GM19372 (cell line): ENCODE data around the gene NKIRAS1.
A peak's percentile ranks its signal among the peaks of the same experiment; 100 is the strongest.
"Not testable (repeated sequence)": the region's sequence is repeated elsewhere in the genome, so short reads cannot be mapped to it uniquely, and the experiment has no call there.

Experiments
- ATAC-seq: cut with Tn5 transposase; IDR thresholded peaks from one replicate; pipeline ENCODE4 v1.9.1; 2021; ENCODE audit warnings: mild to moderate bottlenecking, low read depth, moderate library complexity; ENCODE audit not compliant: unreplicated experiment

NKIRAS1 gene

DNA sequence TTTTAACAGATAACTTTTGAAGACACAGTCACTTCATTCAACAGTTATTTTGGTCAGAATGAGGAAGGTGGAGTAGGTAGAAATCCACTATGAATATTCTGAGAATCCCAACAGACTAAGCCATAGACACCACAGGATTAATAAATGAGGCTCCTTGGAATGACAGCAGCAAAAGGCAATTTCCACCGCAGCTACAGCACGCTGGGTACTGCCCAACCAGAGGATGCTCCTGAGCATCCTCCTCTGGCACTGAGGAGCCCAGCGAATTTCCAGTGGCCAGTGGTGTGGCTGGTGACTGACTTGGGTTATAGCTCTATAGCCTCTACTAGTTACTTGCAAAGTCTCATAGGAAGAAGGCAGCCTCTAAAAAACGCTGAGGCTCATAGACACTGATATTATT is 24.6 kb upstream of the NKIRAS1 start:
- no peak for ATAC-seq

DNA sequence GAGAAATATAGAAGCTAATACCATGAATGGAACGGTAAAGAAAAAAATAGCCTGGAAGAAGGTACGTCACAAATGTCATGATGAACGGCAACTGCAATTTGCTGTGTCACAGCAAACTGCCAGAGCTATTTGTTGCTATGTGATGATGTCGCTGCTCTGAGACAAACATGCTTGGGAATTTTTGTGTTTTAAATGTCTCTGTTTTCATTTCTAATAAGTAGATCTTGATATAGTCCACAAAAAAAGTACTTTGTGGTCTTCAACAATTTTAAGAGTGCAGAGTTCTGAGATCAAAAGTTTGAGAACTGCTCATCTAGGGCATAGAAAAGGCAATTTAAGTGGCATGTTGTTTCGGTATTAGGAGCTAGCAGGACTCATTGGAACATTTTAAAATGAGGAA is 24.0 kb upstream of the NKIRAS1 start:
- no peak for ATAC-seq

DNA sequence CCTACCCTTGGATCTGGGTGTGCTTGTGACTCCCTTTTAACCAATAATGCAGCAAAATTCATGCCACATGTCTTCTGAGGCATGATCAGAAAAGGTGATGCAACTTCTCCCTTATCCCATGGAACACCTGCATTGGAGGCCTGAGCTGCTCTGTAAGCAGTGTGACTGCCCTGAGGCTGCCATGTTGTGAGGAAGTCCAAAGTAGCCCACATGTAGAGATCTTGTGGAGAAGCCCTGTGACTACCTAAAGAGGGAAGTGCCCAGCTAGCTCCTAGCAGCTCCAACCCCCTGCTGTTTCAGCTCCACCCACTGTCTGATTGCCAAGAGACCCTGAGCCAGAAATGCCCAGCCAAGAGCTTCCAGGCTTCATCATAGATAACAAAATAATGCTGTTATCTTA is 21.9 kb upstream of the NKIRAS1 start:
- ATAC-seq, result no peak

DNA sequence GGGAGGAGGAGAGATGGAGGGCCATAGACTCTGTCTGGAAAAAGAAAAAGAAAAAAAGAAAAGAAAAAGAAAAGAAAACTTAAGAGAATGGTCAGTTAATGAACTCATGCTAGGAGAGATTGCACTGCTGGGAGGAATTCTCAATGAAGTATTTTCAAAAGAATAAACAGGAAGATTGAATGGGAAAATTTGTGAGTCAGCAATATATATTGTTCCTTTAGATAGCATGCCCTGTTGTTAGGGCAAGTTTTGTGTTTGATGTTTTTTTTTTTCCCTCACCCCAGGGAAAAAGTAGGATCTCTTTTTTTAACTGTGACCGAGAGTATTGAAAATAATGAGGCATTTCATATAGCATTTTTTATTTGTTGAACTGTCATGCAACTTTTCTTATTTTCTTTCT is 20.5 kb upstream of the NKIRAS1 start:
- ATAC-seq, result no peak

DNA sequence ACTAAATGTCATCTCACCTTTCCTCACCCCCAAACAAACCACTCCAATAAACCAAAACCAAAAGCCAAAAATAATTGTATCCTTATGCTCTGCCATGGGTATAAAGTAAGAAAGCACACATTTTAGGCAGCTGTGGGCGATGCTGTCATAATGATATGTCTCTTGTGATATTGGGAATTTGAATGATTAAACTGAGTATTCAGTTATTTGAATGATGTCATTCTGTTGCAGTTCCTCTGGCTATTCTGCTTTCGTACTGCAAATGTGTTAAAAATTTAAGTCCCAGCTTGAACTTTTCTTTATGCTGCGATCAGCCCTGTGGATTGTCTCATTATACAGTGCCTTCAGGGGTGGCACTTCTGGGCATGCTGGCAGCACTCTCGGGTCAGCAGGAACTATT is 17.5 kb upstream of the NKIRAS1 start:
- ATAC-seq, result no peak

DNA sequence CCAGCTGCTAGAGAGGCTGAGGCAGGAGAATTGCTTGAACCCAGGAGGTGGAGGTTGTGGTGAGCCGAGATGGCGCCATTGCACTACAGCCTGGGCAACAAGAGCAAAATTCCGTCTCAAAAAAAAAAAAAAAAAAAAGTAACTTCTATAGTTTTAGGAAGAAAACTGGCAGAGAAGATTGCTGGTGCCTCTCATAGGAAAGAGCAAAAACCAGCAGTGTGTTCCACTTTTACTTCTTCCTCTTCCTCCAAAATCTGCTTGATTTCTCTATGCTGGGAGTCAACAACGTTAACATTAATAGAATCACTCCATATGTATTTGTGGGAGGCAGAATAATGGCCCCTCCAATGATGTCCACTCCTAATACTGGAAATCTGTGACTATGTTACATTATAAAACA is 15.8 kb upstream of the NKIRAS1 start:
- no peak for ATAC-seq

DNA sequence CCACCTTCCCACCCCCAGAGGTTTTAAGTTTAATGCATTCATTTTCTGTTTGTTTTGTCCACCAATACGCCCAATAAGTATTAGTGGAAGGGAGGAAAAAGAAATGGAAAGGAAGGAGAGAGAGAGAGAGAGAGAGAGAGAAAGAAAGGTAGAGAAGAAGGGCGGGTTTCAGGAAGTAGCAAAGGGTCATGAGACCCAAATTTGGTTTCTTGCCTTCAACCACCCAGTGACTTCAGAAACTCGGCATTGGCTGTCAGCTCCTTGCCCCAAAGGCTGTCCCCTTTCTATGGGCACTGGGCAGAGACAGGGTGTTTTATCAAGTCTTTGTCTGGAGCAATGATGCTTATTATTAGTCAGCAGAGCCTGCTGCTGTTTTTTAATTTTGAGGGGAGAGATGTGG is 14.8 kb upstream of the NKIRAS1 start:
- ATAC-seq, result no peak

DNA sequence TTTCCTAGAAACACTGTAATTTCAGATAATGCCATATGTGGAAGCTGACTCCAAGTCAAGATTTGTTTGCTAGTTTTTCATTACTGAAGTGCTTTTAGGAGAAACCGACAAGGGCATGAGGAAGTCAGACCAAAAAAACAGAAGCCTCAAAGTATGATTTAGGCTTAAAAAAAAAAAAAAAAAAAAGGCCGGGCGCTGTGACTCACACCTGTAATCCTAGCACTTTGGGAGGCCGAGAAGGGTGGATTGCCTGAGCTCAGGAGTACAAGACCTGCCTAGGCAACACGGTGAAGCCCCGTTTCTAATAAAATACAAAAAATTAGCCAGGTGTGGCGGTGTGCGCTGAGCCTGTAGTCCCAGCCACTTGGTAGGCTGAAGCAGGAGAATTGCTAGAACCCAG is 11.7 kb upstream of the NKIRAS1 start:
- ATAC-seq, result no peak

DNA sequence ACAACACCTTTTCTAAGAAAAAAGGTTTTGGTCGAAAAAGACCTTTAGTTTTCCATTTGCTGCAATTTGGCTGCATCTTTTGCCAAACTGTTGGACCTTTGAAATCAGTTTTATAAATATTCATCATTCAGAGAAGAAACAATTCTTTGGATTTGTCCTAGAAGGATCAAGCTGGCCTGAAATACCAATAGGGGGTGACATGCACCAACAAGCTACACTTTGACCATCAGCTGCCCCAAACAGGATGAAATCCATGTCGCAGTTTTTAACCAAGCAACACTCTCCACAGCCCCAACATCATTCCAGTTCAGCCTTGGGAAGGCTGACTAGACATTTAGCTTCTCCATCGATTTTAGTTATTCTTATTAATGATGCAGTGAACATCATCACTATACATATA is 9.9 kb upstream of the NKIRAS1 start:
- ATAC-seq, result no peak

DNA sequence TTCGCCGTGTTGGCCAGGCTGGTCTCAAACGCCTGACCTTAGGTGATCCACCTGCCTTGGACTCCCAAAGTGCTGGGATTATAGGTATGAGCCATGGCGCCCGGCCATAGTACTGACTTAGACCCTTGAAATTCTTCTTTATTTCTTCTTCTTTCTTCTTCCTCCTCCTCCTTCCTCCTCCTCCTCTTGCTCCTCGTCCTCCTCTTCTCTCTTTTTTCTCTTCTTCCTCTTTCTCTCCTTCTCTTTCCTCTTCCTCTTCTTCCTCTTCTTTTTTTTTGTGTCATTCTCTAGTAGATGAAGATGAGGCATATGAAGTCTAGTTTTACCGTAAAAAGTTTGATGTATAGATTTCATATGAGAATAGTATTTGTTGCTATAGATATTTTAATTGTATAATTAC is 9.5 kb upstream of the NKIRAS1 start:
- no peak for ATAC-seq

DNA sequence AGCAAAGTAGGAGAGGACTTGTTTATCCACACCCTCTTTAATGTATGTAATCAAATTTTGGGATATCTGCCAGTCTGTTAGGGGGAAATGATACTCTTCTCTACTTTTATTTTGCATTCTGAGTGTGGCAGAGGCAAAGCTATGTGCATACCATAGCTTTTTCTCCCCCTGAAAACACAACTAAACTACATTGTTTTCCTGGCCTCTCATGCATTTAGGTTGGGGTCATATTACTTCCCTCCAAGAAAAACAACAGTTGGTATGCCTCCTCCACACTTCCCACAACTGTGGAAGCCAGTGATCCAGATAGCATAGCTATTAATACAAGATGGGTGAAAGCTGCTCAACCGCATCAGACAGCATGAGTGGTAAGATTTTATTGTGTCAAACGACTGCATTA is 7.0 kb upstream of the NKIRAS1 start:
- no peak for ATAC-seq

DNA sequence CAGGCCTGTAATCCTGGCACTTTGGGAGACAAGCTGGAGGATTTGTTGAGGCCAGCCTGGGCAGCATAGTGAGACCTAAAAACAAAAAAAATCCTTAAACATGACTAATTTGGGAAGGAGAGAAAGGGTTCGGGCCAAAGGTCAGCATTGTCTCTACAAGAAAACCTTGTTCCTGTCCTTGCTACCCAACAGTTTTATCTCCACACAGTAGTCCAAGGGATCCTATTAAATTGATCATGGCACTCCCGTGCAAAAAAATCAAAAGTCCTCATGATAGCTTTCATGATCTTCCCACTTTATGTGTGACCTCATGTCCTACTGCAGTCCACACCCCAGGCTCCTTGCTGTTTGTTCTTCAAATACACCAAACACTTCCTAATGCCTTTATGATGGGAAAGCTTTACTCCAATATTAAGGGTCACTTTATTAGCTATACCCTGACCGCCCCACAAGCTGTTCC is 4.3 kb upstream of the NKIRAS1 start:
- no peak for ATAC-seq

DNA sequence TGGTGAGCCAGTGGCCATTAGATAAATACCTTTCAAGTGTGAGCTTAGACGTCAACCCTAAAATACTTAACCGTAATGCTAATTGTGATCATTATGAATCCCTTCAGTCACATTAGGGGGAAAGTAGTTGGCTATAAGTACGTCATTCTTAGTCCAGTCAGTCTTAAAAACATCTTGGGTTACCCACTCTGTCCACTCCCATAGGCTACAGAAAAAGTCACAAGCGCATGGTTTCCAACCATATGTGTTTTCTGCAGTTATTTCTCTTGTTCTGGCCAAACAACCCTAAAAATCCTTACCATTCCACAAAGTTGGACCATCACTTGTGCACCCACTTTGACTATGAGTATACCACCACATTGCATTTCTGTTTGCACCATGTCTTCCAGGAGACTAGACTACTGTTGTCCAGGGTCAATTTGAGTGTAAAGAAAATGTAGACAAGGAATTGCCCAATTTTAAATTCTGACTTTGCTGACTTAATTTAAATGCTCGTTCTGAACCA is 3.4 kb upstream of the NKIRAS1 start:
- ATAC-seq, result no peak

DNA sequence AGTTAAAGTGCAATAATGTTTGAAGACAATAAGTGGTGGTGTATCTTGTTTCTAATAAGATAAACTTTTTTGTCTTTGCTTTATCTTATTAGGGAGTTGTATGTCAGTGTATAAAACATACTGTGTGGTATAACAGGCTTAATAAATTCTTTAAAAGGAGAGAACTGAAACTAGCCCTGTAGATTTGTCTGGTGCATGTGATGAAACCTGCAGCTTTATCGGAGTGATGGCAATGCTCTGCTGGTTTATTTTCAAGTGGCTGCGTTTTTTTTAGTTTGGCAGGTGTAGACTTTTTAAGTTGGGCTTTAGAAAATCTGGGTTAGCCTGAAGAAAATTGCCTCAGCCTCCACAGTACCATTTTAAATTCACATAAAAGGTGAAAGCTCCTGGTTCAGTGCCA is 2.8 kb upstream of the NKIRAS1 start:
- no peak for ATAC-seq

DNA sequence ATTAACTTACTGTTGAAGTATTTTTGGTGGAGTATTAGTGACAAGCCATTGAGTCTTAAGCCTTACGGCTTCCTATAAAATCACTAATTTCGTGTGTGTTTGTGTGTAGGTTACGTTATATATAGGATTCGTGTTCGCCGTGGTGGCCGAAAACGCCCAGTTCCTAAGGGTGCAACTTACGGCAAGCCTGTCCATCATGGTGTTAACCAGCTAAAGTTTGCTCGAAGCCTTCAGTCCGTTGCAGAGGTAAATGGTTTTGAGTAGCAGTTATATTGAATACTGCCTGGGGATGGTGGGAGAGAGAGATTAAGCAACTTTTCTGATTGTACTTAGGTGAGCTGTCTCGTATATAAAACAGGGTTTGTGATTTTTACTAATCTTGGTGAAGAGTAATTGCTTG is 1.5 kb upstream of the NKIRAS1 start:
- not testable (repeated sequence) for ATAC-seq

DNA sequence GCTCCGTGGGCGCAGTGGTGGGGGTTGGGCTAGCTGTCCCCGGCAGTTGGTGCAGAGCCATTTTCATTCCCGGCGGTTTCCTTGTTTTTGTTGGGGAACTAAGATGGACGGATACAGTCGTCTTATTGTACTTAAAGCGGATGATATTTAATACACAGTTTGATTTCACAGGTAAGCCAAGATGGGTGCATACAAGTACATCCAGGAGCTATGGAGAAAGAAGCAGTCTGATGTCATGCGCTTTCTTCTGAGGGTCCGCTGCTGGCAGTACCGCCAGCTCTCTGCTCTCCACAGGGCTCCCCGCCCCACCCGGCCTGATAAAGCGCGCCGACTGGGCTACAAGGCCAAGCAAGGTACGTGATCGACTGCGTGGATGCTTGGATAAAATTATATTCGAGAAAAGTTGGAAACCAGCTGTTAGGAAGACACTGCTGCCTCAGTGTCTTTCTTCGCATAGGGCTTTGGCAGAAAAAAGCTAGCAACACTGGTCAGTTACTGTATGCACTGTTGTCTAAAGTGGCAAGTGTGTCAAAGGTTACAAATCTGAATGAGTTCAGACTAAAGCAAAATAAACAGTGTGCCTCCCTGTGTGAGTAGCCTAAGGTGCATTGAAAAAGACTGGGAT is 1.0 kb upstream of the NKIRAS1 start:
- ATAC-seq, result not testable (repeated sequence)

DNA sequence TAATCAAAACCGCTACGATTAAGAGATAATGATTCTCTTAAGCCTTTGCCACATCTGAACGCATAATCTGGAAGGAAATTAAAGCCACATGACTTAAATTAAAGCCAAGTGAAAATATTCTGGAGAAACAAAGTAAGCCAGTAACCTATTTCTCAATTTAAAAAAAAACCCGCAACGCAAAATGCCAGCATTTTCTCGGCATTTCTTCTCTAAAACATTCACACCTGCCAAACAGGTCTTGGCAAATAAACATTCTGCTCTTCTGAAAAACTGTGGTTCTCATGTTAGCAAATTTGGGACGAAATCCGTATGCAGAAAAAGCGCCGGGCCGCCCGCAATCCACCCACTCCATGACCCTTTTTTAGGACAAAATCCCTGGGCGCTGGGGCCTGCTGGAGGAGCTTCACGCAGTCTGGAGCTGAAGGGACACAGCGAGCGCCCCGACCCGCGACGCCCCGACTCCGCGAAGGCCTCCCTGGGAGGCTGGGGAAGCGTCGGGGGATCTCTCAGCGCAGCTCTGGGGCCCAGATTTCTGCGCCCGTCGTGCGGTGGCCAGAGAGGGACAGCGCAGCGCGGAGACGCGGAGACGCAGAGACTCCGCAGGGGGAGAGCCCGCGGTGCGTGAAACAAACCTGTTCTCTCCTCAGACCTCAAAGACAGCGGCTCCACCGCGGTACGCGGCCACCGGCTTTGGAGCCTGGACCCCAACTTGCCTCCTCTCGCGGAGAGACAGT is 471 bp downstream of the NKIRAS1 start:
- peak; percentile 41 for ATAC-seq

DNA sequence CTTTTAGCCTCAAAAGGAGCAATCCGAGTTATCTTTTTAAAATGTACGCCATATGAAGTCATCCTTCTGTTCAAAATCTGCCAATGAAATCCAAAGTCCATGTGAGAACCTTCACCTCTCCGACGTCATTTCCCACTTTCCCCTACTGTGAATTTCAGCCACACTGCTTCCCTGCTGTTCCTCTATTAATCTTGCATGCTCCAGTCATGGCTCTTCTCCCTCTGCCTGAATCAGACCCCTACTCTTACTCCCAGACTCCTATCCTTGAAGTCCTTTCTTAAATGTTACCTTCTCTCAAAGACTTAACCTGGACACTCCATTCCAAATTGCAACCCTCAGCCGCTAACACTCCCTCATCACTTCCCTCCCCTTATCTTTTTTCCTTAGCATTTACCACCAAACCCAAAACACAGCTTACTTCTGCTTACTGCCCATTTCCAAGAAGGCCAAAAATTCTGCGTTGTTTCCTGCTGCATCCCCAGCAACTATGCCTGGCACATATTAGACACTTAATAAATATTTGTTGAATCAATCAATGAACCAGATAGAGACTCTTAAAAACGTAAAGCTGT is 1.2 kb downstream of the NKIRAS1 start:
- ATAC-seq, result no peak

DNA sequence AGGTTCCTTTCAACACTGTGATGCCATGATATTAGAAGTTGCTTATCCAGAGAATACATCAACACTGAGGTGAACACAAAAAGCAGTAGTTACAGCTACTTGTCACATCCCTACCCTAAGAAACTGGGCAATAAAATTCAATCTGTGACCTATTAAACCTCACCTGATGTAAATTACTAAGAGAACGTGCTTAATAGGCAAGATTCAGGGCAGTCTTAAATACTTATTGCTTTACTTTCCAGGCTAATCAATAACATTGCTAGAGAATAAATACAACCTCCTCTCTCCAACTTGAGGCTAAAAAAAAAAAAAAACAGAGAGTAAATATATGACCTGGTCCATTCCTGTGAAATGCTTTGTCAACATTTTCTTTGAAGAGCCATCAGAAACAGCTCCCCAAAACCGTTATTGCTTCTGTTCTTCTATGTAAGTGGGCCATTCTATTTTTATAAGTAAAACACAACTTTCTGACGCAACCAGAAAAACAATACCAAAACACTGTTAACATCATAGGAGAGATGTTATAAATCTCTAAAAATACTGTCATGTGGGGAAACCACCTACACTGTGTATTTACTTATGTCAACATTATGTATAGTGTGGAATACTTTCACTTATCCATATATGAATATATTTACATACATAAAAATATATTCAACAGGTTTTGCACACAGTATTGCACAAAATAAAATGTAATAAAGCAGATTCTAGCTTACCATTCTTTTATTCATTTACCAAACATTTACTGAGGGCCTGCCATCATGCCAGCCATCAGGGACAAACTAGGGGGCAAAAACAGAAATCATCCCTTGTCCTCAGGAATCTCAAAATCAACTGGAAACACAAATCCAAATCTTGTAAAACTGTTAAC is 2.7 kb downstream of the NKIRAS1 start:
- ATAC-seq, result no peak

DNA sequence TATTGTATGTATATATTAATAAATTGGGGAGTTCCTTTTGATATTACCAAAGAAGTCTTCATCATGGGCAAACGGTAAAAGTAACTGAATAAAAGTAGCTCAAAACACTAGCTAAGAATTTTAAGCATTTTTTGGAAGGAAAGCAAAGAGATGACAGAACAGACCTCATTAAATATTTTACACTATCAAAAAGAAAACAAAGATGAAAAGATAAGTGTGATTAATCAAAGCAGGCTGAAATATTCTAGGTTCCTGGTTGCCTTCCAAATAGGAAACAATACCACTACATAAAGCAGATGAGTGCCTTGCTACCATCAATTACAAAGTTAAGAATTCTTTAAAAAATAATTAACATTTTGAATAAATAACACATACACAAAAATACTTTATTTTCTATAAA is 3.6 kb downstream of the NKIRAS1 start:
- ATAC-seq, result no peak

DNA sequence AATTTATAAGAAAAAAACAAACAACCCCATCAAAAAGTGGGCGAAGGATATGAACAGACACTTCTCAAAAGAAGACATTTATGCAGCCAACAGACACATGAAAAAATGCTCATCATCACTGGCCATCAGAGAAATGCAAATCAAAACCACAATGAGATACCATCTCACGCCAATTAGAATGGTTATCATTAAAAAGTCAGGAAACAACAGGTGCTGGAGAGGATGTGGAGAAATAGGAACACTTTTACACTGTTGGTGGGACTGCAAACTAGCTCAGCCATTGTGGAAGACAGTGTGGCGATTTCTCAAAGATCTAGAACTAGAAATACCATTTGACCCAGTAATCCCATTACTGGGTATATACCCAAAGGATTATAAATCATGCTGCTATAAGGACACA is 4.5 kb downstream of the NKIRAS1 start:
- ATAC-seq, result not testable (repeated sequence)
